Stimulated activated CD4-positive, alpha-beta T cell treated with anti-CD3 and anti-CD28 coated beads, TNF-alpha, amount 100 ng/mL, for 24 hours (primary cell): ENCODE measurements around the gene KCTD4.

ENCODE experiments used
- DNase-seq, 3 experiments: peaks; one replicate each; pipeline ENCODE4 v3.0.0-alpha.2; 2020; ENCODE audit warnings: low read depth in 3 of 3

KCTD4 gene

DNA sequence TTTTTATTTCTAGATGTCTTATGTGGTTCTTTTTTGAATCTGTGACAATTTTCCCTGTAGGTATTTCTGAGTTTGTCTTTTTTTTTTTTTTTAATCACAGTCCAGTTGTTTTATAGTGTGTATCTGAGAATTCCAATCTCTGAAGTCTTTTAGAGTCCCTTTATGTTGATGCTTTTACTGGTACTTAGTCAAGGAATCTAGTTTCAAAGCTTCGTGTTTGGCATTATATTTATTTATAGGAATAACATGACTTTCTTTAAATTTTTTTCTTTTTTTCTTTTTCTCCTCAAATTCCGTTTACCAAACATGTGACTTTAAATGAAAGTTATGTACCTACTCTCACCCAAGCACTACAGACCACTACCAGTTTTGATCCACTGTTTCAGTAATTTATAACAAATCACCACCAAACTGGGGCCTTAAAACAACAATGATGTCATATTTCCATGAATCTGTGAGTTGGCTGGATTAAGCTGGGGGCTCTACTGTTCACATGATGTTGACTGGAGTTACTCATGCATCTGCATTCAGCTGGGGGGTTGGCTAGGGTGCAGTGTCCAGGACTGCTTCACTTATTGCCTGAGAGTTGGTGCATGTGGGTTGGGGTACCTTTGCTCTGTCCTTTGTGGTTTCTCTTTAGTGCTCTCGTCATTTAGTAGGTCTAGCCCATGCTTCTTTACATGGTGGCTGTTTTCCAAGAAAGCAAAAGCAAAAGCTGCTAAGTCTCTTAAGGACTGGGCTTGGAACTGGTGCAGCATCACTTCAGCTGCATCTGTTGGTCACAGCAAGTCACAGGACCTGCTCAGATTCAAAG is 22.3 kb downstream of the KCTD4 start:
- no peak for DNase-seq

DNA sequence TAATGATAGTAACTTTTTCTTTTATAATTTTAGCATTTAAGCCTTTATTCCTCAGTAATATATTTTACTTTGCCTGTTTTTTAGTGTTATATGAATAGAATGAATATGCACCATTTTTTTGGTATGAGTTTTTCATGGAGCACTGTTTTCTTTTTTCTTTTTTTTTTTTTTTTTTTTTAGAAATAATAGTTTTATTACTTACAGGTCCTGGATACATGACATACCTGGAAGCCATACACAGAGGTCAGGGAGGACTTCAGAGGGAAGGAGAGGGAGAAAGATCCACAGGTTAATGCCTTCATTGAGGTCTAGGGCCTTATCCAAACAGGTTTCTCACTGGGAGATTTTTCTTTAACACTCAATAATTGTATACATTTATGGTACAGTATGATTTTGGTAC is 26.4 kb downstream of the KCTD4 start:
- DNase-seq = no peak

DNA sequence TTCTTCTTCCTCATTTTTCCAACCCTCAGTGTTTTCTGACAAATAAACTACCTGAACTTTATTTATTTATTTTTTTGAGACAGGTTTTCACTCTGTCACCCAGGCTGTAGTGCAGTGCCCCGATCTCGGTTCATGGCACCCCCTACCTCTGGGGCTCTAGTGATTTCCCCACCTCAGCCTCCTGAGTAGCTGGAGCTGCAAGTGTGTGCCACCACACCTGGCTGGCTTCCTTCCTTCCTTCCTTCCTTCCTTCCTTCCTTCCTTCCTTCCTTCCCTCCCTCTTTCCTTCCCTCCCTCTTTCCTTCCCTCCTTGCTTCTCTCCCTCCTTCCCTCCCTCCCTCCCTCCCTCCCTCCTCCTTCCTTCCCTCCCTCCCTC is 32.3 kb downstream of the KCTD4 start:
- DNase-seq = no peak

DNA sequence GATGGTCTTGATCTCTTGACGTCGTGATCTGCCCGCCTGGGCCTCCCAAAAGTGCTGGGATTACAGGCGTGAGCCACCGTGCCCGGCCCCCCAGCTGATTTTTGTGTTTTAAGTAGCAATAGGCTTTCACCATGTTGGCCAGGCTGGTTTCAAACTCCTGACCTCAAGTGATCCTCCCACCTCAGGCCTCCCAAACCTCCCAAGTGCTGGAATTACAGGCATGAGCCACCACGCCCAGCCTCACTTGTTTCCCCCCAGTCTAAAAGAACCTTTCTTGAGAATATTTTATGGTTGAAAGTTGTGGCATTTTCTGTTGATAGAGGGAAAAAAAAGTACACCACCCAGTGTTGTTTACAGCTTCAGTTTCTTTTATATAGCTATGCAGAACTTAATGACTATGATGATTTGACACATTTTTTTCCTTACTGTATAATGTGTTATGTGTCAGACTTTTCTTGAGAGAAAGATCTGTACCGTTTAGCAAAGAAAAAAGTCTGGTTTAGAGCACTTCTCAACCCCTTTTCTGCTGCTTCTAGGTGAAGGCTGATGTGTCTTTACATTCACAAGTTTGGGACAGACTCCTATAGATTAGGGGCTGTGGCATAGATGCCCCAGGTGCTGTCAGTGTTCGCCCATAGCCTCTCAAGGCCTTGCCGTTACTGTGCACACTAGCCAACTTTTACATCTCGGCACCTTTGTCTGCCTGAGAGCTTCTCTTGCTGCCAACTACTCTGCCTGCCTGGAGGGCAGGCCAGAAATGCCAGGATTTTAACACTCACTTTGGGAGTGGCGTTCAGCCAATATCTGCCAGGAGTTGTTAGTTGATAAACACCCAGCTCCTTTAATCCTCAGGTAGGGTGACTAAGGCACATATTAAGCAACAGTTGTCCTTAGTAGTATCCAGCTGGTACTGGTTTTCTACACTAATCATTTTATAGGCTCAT is 33.0 kb downstream of the KCTD4 start:
- DNase-seq = no peak

- no peak for DNase-seq
Measured at GRCh38 chr13:45166858-45167257, 34.0 kb downstream of the KCTD4 start.

- DNase-seq = no peak
Measured at GRCh38 chr13:45162821-45163220, 38.0 kb downstream of the KCTD4 start.

DNA sequence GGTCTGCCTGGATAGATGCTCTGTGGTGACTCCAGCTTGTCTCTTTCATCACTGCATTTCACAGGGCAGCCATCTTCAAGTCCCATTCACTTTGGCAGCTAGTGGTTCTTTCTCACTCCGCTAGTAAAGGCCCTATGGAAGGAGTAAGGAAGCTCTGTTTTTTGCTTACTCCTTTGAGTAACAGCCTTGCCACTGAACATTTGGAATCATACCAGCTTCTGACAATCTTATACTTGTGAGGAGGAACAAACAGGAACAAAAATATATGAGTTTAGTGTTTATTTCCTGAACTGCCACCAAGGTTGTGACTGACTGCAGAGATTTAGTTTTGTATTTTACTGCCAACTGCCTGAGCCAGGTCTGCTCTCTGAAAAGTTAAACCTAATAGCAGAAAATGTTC is 38.7 kb downstream of the KCTD4 start:
- no peak for DNase-seq

DNA sequence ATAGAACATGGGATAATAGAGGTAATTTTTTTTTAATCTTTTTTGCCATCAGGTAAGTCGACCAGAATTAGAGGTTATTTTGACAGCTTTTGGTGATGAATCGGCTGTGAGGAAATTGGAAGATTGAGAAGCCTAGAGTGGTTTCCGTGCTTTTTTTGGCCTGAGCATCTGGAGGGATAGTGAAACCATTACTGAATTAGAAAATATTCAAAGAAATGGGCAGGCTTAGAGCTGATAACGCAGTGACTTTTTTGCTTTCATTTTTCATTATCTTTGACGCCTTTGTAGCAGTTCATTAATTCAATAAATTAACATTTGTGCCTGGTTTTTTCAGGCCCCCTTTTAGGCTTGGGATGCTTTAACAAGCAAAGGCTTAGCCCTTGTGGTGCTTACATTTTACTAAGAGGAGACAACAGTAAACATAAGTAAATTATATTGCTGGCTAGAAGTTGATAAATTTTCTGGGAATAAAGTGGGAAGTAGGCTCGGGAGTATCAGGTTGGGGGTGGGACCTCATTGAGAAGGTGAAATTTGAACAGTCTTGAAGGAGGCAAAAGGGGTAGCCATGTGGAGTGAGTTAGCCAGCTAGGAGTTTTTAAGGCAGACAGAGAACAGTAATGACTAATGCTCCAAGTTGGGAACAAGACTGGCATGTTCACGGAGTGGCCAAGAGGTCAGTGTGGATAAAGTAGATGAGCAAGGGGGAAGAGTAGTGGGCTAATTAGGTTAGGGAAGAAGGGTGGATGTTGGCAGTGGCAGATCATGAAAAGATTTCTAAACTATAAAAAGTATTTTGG is 44.1 kb downstream of the KCTD4 start:
- no peak for DNase-seq

- DNase-seq = no peak
Measured at GRCh38 chr13:45149964-45150363, 50.9 kb downstream of the KCTD4 start.

DNA sequence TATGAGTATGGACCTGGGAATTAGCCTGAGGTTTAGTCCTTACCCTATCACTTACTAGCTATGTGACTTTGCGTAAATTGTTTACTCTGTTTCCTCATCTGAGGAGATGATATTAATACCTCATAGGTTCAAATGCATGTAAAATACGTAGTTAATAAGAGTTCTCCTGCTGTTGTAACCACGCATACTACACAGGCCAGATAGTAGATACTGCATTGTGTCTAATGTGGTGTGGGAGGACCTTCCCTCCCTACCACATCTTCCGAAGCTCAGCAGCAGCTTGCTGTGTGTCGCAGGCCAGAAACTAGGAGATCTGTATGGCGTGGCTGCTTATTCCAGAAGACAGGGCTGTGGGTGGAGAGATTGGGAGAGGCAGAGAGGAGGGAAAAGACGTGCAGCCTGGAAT is 57.5 kb downstream of the KCTD4 start:
- no peak for DNase-seq
